Natural killer cell treated with Interleukin-12 subunit alpha and Interleukin-12 subunit beta and Interleukin-15 and Interleukin-18, amount 100 ng/mL, for 72 hours (primary cell): ENCODE results near the gene VIPR1. TPM values are rescaled to one million over a fixed set of nuclear protein-coding genes. Genes with fewer than 3 reads are reported as not detected.
"Not testable (repeated sequence)": the region's sequence is repeated elsewhere in the genome, so short reads cannot be mapped to it uniquely, and the experiment has no call there.

Experiments
- ATAC-seq, 2 donors: fragments of 150-1000 bp; cut with Tn5 transposase in 1 of 2; sonication (Bioruptor Pico), chemical (Tn5 transposase) in 1 of 2; 2 replicates each; pipeline ENCODE4 v1.10.0; 2021
- DNase-seq: peaks from one replicate; pipeline ENCODE4 v3.0.0; 2022; ENCODE audit warnings: low spot score
- H3K27ac Mint-ChIP-seq, 2 donors: 1 replicate in 1 of 2; 2 replicates in 1 of 2; pipeline ENCODE4 v1.8.0; 2022; ENCODE audit warnings: mixed read lengths in 2 of 2, mild to moderate bottlenecking in 1 of 2, moderate library complexity in 1 of 2
- H3K27me3 Mint-ChIP-seq, 2 donors: 1 replicate in 1 of 2; 2 replicates in 1 of 2; pipeline ENCODE4 v1.8.0; 2022; ENCODE audit warnings: mixed read lengths in 2 of 2
- H3K36me3 Mint-ChIP-seq: one replicate; pipeline ENCODE4 v1.8.0; 2022; ENCODE audit warnings: mixed read lengths
- H3K4me1 Mint-ChIP-seq, 2 donors: 1 replicate in 1 of 2; 2 replicates in 1 of 2; pipeline ENCODE4 v1.8.0; 2022; ENCODE audit warnings: low read depth in 2 of 2, mixed read lengths in 2 of 2, mild to moderate bottlenecking in 1 of 2
- H3K4me3 Mint-ChIP-seq: one replicate; pipeline ENCODE4 v1.8.0; 2022; ENCODE audit warnings: mixed read lengths
- H3K9me3 Mint-ChIP-seq: 2 replicates; pipeline ENCODE4 v1.8.0; 2022; ENCODE audit warnings: mixed read lengths
- total RNA-seq, 2 donors: library from RNA; stranded (reverse); gene quantifications; one replicate each; pipeline ENCODE4 v1.2.3, GENCODE V29; 2022

Gene VIPR1
- total RNA-seq, 2 donors from 2014 or later, result 0.69 TPM; not detected in 1

DNA sequence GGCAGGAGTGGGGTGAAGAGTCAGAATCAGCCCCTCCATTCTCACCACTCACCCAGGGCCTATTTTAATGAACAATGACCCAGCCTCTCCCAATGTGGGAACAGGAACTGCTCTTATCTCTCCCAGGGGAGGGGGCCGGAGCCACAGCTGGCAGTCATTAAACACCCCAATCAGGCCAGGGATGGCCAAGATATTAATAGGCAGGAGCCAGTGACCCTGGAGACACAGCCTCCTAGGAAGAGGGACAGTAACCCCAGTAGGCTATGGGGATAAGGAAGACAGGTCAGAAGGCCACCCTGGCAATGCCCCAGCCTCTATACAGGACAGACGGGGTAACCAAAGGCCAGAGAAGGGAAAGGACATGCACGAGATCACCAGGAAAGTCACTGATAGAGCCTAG lies 38.6 kb downstream of the VIPR1 start:
- Mint-ChIP-seq H3K4me1 (peaks cover 0 to 6% of the 10 kb centered on the region in 2 donors), H3K4me3 (no peak overlapping the region), H3K27ac (no peak overlapping the region), H3K27me3 (no peaks in the 10 kb centered on the region), H3K9me3 (no peaks in the 10 kb centered on the region), H3K36me3 (no peaks in the 10 kb centered on the region)
- no peak for DNase-seq
- no peak for ATAC-seq

GRCh38 chr3:42544492-42545283 lies 42.2 kb downstream of the VIPR1 start:
- no peaks in the 10 kb centered on the region for H3K36me3 Mint-ChIP-seq
- DNase-seq (no peak), ATAC-seq (no peak)
- H3K27ac Mint-ChIP-seq, result no peak overlapping the region
- peaks cover 0 to under 1% of the 10 kb centered on the region in 2 donors for H3K4me1 Mint-ChIP-seq
- no peak overlapping the region for H3K4me3 Mint-ChIP-seq
- no peaks in the 10 kb centered on the region for H3K27me3 Mint-ChIP-seq
- no peaks in the 10 kb centered on the region for H3K9me3 Mint-ChIP-seq

DNA sequence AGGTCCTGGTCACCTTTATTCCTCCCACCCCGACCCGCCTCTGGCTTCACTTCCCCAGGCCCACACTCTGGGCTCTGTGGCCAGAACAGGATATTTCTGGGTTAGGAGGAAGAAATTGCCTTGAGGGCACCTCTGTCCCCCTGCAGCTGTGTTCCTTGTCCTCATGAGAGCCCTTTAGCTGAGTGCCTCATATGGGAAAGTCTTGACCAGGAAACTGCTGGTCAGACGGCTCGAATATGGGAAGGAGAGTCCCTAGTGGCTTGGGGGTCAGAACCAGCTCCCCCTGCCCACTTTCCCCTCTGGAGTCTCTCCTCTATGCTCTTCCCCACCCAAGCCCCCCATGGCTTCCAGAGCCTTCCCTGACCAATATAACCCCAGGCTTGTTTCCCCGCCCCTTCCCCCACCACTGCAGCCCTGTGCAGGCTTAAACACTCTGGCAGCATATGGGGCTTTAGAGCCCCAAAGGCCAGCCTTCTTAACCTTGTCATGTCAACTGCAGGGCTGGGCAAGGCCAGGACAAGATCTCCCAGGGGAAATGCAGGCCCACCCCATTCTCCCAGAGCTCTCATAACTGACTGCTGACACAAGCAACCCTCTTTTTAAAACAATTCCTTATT lies 42.9 kb downstream of the VIPR1 start:
- DNase-seq, result no peak
- Mint-ChIP-seq H3K36me3 (no peaks in the 10 kb centered on the region), H3K4me1 (no peaks in the 10 kb centered on the region), H3K9me3 (no peaks in the 10 kb centered on the region), H3K27ac (no peak overlapping the region), H3K4me3 (no peak overlapping the region), H3K27me3 (no peaks in the 10 kb centered on the region)
- no peak for ATAC-seq

- DNase-seq, result no peak
- Mint-ChIP-seq H3K4me3 (no peak overlapping the region), H3K36me3 (no peaks in the 10 kb centered on the region), H3K9me3 (no peaks in the 10 kb centered on the region), H3K27me3 (no peaks in the 10 kb centered on the region), H3K4me1 (no peaks in the 10 kb centered on the region), H3K27ac (no peak overlapping the region)
- ATAC-seq, result no peak
Measured at GRCh38 chr3:42546691-42547213, 44.3 kb downstream of the VIPR1 start.

- no peaks in the 10 kb centered on the region for H3K36me3 Mint-ChIP-seq
- no peak overlapping the region for H3K27ac Mint-ChIP-seq
- H3K4me1 Mint-ChIP-seq, result no peaks in the 10 kb centered on the region
- no peaks in the 10 kb centered on the region for H3K9me3 Mint-ChIP-seq
- ATAC-seq (peak; percentile 57 to 68), DNase-seq (no peak)
- no peaks in the 10 kb centered on the region for H3K27me3 Mint-ChIP-seq
- no peak overlapping the region for H3K4me3 Mint-ChIP-seq
Measured at GRCh38 chr3:42547401-42547945, 45.0 kb downstream of the VIPR1 start.

- no peak for DNase-seq
- H3K4me1 Mint-ChIP-seq, result no peaks in the 10 kb centered on the region
- peaks cover 9% of the 10 kb centered on the region for H3K36me3 Mint-ChIP-seq
- no peaks in the 10 kb centered on the region for H3K27me3 Mint-ChIP-seq
- no peak for ATAC-seq
- no peak overlapping the region for H3K27ac Mint-ChIP-seq
- no peak overlapping the region for H3K4me3 Mint-ChIP-seq
- no peaks in the 10 kb centered on the region for H3K9me3 Mint-ChIP-seq
Measured at GRCh38 chr3:42549131-42549530, 46.7 kb downstream of the VIPR1 start.

- peaks cover 9% of the 10 kb centered on the region for H3K36me3 Mint-ChIP-seq
- no peak for ATAC-seq
- H3K9me3 Mint-ChIP-seq, result no peaks in the 10 kb centered on the region
- DNase-seq, result no peak
- H3K4me1 Mint-ChIP-seq, result no peaks in the 10 kb centered on the region
- H3K27ac Mint-ChIP-seq, result no peak overlapping the region
- H3K4me3 Mint-ChIP-seq, result no peak overlapping the region
- no peaks in the 10 kb centered on the region for H3K27me3 Mint-ChIP-seq
Measured at GRCh38 chr3:42550250-42550649, 47.8 kb downstream of the VIPR1 start.

DNA sequence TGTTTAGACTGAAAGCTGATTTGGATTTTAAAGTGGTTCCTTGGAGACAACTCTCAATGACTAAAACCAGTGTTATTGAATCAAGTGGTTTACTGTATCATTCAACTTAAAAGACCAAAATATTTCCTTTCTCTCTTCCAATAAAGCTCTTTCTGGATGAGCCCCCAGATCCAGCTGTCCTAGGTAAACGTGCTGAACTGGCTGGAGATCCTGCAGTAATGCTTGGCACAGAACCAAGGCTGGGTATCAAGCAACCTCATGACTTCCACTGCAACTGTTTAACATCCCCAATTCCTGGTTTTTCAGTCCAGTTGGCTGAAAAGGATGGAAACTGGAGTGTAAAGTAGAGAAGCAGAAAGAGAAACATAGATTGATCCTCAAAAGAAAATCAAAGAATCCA lies 50.4 kb downstream of the VIPR1 start:
- peaks cover 15% of the 10 kb centered on the region for H3K36me3 Mint-ChIP-seq
- ATAC-seq, result no peak

GRCh38 chr3:42556089-42556632 lies 53.7 kb downstream of the VIPR1 start:
- no peak overlapping the region for H3K4me3 Mint-ChIP-seq
- DNase-seq, result no peak
- peak overlapping the region in 1 of 2 donors; percentile 39 for H3K27ac Mint-ChIP-seq
- H3K4me1 Mint-ChIP-seq, result peaks cover 10 to 13% of the 10 kb centered on the region in 2 donors
- no peaks in the 10 kb centered on the region for H3K9me3 Mint-ChIP-seq
- peak; percentile 67 to 97 for ATAC-seq
- H3K27me3 Mint-ChIP-seq, result no peaks in the 10 kb centered on the region
- H3K36me3 Mint-ChIP-seq, result peaks cover 24% of the 10 kb centered on the region

More for the DNA sequence above, 50.4 kb downstream of the VIPR1 start:
- Mint-ChIP-seq H3K4me3 (no peak overlapping the region), H3K4me1 (peaks cover 10 to 13% of the 10 kb centered on the region in 2 donors), H3K27me3 (no peaks in the 10 kb centered on the region), H3K9me3 (no peaks in the 10 kb centered on the region), H3K27ac (no peak overlapping the region)
- DNase-seq, result no peak

- not testable (repeated sequence) for H3K9me3 Mint-ChIP-seq, H3K4me3 Mint-ChIP-seq, DNase-seq, H3K27me3 Mint-ChIP-seq, ATAC-seq
- Mint-ChIP-seq H3K27ac (peak overlapping the region; percentile 29 to 39), H3K36me3 (peaks cover 25% of the 10 kb centered on the region), H3K4me1 (peaks cover 10 to 13% of the 10 kb centered on the region in 2 donors)
Measured at GRCh38 chr3:42556817-42557216, 54.4 kb downstream of the VIPR1 start.

GRCh38 chr3:42557854-42558253 lies 55.4 kb downstream of the VIPR1 start:
- Mint-ChIP-seq H3K27me3 (no peaks in the 10 kb centered on the region), H3K36me3 (peaks cover 23% of the 10 kb centered on the region), H3K4me1 (peaks cover 10 to 13% of the 10 kb centered on the region in 2 donors), H3K9me3 (no peaks in the 10 kb centered on the region), H3K27ac (no peak overlapping the region), H3K4me3 (no peak overlapping the region)
- ATAC-seq (no peak), DNase-seq (no peak)

DNA sequence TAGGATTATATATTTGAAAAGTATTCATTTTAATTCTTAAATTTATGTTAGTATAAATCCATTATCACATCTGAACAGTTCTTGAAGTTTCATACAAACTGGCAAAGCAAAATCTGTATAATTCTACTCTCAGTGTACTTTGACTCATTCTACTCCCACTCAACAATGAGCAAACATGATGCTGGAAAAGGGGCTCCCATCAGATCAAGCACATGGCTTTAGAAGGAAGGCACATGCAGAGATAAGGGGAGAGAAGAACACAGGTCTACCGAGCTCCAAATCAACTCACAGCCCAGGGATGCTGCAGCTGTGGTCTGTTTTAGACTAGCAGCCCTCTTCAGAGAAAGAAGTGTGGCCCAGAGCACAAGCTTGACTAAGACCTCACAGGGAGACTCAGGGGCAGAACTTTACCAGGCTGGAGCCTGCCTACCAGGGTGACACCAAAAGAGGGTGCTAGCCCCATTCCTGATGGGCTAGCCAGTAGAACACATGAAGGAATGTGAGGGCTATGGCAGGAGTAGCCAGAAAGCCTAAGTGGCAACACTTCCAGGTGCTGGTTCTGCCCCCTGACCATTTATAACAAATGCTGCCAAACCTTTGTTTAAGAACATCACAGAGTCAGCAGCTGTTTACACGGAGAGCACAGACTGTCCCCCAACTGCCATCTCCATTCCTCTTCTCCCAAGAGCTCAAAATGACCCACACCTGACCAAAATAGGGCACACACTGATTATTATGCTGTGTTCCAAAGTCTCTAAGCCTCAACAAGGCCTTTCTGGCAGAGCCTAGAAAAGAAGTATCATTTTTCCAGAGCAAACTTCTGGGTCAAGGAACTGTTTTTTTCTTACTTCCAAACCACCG lies 59.8 kb downstream of the VIPR1 start:
- no peak overlapping the region for H3K27ac Mint-ChIP-seq
- no peaks in the 10 kb centered on the region for H3K27me3 Mint-ChIP-seq
- ATAC-seq (no peak), DNase-seq (no peak)
- peaks cover 2 to 5% of the 10 kb centered on the region in 2 donors for H3K4me1 Mint-ChIP-seq
- no peaks in the 10 kb centered on the region for H3K9me3 Mint-ChIP-seq
- peaks cover 21% of the 10 kb centered on the region for H3K36me3 Mint-ChIP-seq
- H3K4me3 Mint-ChIP-seq, result no peak overlapping the region

GRCh38 chr3:42569593-42570142 lies 67.2 kb downstream of the VIPR1 start:
- Mint-ChIP-seq H3K27me3 (no peaks in the 10 kb centered on the region), H3K27ac (no peak overlapping the region), H3K36me3 (peaks cover 22% of the 10 kb centered on the region), H3K4me1 (peaks cover 5 to 6% of the 10 kb centered on the region in 2 donors), H3K4me3 (no peak overlapping the region), H3K9me3 (no peaks in the 10 kb centered on the region)
- ATAC-seq, result no peak
- DNase-seq, result no peak
